GM19468 (cell line): ENCODE data around the gene TOM1.

Experiments used
- ATAC-seq: cut with Tn5 transposase; IDR thresholded peaks from one replicate; pipeline ENCODE4 v1.9.1; 2021; ENCODE audit warnings: mild to moderate bottlenecking, moderate library complexity, moderate number of reproducible peaks; ENCODE audit not compliant: unreplicated experiment; ENCODE audit errors: extremely low read depth

Gene TOM1

GRCh38 chr22:35343664-35344550 is 44.2 kb downstream of the TOM1 start:
- ATAC-seq = no peak

- ATAC-seq = no peak
Observed at GRCh38 chr22:35344956-35345690, 45.4 kb downstream of the TOM1 start.

DNA sequence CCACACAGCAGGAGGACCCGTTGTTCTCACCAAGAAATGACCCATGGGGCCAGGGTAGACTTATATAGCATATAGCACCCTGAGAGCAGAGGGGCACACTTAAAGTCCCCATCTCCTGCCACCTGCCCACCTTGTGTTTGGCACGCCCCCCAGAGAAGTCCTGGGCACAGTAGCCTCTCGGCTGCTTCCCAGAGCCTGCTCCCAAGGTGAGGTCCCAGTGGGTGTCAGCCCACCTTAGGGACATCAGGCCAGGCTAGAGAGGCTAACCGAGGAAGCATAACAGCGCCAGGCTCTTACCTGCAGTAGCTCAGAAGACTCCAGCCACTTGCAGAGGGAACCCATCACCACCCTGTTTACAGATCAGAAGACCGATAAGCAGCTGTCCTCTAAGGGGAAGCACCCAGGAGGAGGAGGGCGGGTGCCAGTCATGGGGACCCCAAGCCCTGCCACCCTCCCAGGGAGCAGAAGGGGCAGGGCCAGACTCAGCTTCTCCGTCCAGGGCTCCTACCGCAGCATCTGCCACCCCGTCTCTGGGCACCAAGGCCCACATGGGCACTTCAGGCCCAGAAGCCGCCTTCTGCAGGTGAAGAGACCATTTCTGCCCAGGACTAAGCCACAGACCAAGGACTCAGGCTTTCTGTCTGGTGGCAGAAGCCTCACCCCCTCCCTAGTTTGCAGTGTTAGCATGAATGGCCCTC is 46.3 kb downstream of the TOM1 start:
- no peak for ATAC-seq

GRCh38 chr22:35346596-35347220 is 47.0 kb downstream of the TOM1 start:
- no peak for ATAC-seq

- ATAC-seq = no peak
Observed at GRCh38 chr22:35347462-35347861, 47.8 kb downstream of the TOM1 start.

- ATAC-seq = no peak
Observed at GRCh38 chr22:35348026-35348590, 48.4 kb downstream of the TOM1 start.

GRCh38 chr22:35348703-35349102 is 49.0 kb downstream of the TOM1 start:
- ATAC-seq = no peak

- no peak for ATAC-seq
Observed at GRCh38 chr22:35349368-35349703, 49.6 kb downstream of the TOM1 start.

DNA sequence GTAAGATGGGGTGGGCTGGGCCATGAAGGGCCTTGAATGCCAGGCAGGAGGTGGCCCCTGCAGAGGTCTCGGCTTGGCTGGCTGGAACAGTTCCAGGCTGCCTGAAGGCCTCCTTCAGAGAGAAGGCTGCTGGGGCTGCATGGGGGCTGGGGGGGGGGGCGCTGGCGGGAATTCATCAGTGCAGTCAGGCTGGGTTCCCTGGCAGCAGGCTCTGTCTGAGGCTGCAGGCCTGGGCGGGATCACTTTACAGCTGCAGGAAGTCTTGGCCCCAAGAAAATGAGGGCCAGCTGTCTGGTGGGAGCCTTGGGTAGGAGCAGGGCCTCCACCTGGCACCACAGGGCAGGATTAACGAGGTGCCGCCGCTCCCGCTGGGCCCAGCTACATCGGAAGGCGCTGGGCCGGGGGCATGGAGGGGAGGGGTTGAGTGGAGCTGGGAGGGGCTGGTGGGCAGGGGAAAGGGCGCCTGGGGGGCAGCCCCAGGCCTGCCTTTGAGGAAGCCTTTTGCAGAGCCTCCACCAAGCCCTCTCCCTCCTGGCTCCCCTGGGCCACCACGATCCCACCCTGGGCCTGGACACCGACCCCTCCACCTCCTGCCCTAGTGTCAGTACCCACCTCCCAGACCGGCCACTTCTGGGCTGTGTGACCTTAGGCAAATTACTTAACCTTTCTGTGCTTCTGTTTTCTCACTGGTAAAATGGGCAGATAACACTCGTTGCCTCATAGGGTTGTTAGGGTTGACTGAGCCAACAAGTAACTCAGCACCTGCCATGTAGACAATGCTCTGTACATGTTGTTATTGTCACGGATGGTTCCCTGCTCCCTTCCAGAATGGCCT is 50.2 kb downstream of the TOM1 start:
- ATAC-seq = no peak

DNA sequence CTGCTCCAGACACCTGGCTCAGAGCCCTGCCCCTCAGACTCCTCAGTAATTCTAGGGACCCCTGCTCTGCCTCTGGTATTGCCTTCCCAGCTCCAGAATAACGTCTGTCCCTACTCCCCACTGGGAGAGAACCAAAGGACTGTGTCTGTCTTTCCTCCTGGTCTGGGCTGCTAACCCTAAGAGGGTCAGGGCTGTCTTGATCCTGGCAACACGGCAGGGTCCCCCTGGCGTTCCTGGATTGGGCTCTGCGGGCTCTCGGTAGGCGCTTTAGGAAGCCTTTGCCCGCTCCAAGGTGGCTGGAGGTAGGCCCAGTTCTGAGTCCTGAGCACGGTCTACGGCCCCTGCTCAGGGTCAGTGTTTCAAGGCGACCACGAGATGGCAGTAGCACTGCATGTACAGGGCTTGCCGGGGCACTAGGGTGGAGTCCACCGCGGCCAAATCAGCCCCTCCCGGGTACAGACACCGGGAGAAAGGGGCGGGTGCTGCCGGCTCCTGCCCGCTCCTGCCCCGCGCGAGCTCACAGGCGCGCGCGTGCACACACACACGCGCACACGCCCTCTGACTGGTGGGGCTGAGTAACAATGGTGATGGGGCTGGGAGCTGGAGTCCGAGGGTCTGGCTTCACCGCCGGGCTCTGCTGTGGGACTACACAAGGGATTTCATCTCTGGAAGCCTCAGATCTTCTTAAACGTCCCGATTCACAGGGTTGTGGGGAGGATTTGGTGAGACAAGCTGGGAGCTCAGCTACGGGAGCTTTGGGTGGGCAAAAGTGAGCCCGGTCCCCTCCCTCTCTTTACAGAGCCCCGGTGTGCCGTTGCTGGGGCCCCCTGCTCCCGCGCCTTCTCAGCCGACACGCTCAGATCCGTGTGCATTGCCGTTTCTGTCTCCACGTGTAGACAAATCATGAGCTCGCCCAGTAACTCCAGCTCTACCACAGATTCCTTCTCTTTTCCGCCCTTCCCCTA is 51.1 kb downstream of the TOM1 start:
- peak; percentile 86 for ATAC-seq

GRCh38 chr22:35352214-35353111 is 52.8 kb downstream of the TOM1 start:
- ATAC-seq = no peak

DNA sequence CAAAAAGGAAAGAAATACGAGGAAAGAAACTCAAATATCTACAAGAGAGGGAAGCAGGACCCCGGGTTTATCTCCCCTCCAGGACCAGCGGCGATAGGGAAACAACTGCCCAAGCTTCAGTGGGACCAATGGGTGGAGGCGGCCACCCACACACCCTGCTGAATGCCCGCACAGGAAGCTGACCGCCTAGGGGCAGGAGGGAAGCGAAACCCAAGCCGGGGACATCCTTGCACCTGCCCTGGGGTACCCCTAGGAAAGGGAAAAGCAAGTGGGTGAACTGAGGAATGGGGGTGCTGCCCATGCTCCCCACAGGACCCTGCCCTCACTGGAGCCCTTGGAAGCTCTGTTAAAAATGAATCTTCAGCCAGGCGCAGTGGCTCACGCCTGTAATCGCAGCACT is 53.6 kb downstream of the TOM1 start:
- no peak for ATAC-seq

DNA sequence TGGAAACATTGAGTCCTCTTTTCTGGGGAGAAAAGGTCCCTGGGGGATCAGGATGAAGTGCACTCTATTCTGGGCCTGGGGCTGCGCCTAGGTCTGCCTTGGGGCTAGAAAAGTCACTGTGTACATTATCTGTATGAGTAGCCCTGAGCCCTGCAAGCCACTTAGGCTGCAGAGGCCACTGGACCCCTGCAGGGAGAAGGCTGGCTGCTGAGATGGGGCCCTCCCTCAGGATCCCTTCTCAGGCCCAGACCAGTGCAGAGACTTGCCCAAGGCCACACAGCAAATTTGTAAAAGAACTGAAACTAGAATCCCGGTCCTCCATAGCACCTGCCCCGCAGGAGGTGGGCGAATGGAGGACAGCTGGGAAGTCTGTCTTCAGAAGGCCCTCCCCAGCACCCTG is 54.4 kb downstream of the TOM1 start:
- no peak for ATAC-seq

DNA sequence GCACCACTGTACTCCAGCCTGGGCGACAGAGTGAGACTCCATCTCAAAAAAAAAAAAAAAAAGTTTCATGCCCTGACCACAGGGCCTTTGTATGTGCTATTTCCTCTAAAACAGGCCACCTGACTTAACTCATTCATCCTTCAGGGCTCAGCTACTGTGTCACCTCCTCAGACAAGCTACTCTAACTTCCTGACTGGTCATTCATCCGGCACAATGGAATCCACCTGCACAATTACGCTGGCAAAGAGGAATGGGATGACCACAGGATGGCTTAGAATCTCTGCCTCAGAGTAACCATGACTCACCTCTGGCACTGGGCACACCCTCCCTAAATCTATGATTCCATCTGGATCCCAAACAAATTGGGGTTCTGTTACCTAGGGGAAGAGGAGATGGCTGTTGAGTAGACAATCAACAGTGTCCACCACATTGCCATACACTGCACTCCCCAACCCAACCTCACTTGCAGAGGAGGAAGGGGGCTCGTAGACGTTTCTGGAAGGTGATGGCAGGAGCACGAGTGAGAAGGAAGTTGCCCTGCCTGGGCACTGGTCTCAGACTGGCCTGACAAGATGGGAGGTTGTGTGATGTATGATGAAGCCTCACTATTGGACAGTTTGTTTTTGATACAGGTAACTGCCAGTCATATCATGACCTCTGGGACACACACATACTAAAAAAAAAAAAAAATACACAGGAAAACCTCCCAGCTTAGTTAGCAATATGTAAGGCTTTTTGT is 58.4 kb downstream of the TOM1 start:
- no peak for ATAC-seq

DNA sequence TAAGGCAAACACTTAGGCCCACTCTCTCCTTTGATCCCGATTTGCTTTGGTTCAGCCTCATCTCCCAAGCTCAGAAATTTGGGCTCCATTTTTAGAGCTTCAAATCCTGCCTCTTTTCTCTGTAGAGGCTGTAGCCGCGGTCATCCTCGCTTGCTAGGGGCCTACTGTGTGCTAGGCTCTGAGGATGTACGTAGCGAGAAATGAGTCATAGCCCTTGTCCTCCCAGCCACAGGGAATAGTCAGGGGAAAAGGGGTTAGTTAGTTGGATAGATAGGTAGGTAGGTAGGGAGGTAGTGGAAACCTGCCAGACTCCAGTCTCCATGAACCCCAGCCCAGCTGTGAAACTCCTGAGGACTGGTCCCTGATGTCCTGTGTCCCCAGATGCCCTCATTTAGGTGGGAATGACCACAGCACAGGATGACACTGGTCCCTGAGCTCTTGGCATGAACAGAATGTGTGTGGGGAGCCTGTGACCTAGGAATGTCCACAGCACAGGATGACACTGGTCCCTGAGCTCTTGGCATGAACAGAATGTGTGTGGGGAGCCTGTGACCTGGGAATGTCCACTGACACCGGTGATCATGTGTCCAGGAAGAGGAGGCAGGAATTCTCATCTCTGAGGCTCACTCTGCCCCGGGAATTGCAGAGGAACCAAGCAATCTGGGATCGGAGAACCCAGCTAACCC is 59.8 kb downstream of the TOM1 start:
- no peak for ATAC-seq

DNA sequence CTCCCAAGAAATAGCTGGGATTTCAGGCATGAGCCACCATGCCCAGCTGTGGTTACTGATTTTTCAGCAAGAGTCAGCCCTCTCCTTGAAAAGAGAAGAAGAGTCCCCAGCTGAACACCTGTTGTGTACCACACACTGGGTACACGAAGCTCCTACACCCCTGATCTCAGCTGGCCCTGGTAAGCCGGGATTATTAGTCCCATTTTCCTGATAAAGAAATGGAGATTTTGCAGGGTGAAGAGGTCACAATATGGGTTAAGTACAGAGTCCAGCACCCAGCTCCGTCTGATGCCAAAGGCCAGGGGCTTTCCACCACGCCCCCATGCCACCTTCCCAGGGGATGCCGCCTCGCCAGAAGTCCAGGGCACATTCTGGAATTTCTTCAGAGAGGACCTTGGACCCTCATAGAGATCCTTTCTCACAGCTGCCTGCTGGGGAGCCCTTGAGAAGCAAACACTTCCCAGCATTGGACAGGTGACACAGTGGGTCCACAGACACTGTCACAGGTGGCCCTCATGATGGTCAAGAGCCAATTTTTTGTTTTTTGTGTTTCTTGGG is 61.4 kb downstream of the TOM1 start:
- ATAC-seq = no peak
